ENCODE data around the gene SBNO1.

- TF ChIP-seq CTCF (IDR thresholded peaks at IDR 0.05) (no peak), POLR2A (IDR thresholded peaks at IDR 0.05) (no peak), EP300 (IDR thresholded peaks at IDR 0.05) (no peak)
Observed at GRCh38 chr12:123397400-123397799, 32.8 kb upstream of the SBNO1 start.
